ENCODE results near the gene ASH1L. TPM values are rescaled to one million over a fixed set of nuclear protein-coding genes. Genes with fewer than 3 reads are reported as not detected.
"Not testable (repeated sequence)": the region's sequence is repeated elsewhere in the genome, so short reads cannot be mapped to it uniquely, and the experiment has no call there.

The ASH1L gene
- polyA plus RNA-seq, 4 donors: 36.4 to 42.3 (median 39.2) TPM

DNA sequence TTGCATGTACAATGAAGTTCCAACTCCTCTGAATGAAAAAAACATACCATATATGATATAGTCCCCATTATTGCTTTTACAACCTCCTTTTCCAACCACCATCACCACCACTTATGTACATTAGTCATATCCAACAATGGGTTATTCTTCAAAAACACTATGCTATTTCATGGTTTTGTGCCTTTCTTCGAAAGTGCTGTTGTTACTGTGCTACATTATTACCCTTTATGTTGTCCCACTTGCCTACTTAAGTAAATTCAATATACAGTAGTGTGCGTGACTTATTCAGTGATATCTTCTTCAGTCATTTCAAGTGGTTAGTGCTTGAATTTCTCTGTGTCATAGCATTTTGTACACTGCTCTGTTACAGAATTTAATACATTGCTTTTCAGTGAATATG lies 105.3 kb downstream of the ASH1L start:
- no peak for DNase-seq (ENCODE audit: low read depth in 4 of 4, low spot score in 3 of 4)

- DNase-seq (ENCODE audit: low read depth in 4 of 4, low spot score in 3 of 4): no peak
Observed at GRCh38 chr1:155455588-155456195, 106.9 kb downstream of the ASH1L start.

GRCh38 chr1:155454096-155454495 lies 108.5 kb downstream of the ASH1L start:
- DNase-seq (ENCODE audit: low read depth in 4 of 4, low spot score in 3 of 4): no peak

DNA sequence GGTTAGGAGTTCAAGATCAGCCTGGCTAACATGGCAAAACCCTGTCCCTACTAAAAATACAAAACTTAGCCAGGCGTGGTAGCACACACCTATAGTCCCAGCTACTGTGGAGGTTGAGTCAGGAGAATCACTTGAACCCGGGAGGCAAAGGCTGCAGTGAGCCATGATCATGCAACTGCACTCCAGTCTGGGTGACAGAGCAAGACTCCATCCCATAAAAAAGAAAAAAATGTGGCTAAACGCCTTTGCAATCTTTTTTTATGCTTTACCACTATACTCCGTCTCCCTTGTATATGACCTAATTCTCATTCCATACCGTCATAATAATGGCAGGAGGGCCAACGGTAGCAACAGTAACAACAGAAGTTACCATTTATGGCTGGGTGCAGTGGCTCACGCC lies 109.5 kb downstream of the ASH1L start:
- no peak for DNase-seq (ENCODE audit: low read depth in 4 of 4, low spot score in 3 of 4)

DNA sequence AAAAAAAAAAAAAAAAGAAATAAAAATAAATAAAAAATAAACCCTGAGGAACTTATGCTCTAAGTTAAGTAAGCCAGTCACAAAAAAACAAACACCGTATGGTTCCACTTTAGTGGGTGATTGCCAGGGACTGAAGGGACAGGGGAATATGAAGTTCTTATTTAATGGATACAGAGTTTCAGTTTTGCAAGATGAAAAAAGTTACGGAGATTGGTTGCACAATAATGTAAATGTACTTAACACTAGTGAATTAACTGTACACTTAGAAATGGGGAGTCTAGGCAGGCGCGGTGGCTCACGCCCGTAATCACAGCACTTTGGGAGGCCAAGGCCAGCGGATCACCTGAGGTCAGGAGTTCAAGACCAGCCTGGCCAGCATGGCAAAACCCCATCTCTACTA lies 111.4 kb downstream of the ASH1L start:
- DNase-seq (ENCODE audit: low read depth in 4 of 4, low spot score in 3 of 4): no peak

DNA sequence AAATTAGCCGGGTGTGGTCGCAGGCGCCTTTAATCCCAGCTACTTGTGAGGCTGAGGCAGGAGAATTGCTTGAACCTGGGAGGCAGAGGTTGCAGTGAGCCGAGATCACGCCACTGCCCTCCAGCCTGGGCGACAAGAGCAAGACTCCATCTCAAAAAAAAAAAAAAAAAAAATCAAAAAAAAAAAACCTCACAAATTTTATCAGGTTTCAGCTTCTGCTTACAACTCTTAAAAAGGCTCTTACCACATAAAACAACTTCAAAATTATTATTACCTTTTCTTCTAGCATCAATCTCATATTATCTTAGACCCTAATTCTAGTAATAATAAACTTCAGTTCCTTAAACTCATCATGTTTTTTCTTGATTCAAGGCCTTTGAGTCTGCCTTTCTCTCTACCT lies 120.2 kb downstream of the ASH1L start:
- not testable (repeated sequence) for DNase-seq (ENCODE audit: low read depth in 4 of 4, low spot score in 3 of 4)

DNA sequence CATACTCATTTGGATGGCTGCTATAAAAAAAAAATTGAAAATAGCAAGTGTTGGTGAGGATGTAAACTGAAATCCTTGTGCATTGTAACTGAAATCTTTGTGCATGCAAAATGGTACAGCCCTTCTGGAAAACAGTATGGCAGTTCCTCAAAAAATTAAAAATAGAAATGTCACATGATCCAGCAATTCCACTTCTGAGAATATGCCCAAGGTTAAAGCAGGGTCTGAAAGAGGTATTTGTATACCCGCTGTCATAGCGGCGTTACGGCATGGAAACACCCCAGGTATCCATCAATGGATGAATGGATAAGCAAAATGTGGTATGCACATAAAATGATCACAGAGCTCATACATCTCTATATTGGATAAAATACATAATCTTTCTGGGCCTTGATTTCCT lies 125.2 kb downstream of the ASH1L start:
- DNase-seq (ENCODE audit: low read depth in 4 of 4, low spot score in 3 of 4): no peak

GRCh38 chr1:155433831-155434389 lies 128.7 kb downstream of the ASH1L start:
- not testable (repeated sequence) for DNase-seq (ENCODE audit: low read depth in 4 of 4, low spot score in 3 of 4)

GRCh38 chr1:155433128-155433830 lies 129.3 kb downstream of the ASH1L start:
- DNase-seq (ENCODE audit: low read depth in 4 of 4, low spot score in 3 of 4): not testable (repeated sequence)

- no peak for DNase-seq (ENCODE audit: low read depth in 4 of 4, low spot score in 3 of 4)
Observed at GRCh38 chr1:155424091-155424490, 138.5 kb downstream of the ASH1L start.

DNA sequence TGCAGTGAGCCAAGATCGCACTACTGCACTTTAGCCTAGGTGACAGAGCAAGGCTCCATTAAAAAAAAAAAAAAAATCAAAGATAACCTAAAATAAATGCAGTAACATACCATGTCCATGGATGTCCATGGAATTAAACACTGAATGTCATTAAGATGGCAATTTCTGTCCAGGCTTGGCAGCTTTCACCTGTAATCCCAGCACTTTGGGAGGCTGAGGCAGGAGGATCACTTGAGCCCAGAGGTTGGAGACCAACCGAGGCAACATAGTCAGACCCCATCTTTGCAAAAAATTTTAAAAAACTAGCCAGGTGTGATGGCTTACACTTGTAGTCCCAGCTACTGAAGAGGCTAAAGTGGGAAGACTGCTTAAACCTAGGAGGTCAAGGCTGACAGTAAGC lies 141.8 kb downstream of the ASH1L start:
- DNase-seq (ENCODE audit: low read depth in 4 of 4, low spot score in 3 of 4): no peak

DNA sequence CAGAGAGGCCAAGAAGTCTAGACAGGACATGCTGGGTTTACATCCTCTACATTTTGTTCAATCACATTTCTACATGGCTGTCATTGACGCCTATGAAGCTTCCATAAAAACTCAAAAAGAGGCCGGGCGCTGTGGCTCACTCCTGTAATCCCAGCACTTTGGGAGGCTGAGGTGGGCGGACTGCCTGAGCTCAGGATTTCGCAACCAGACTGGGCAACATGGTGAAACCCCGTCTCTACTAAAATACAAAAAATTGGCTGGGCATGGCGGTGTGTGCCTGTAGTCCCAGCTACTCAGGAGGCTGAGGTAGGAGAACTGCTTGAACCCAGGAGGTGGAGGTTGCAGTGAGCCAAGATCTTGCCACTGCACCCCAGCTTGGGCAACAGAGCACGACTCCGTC lies 150.8 kb downstream of the ASH1L start:
- not testable (repeated sequence) for DNase-seq (ENCODE audit: low read depth in 4 of 4, low spot score in 3 of 4)

GRCh38 chr1:155410931-155411330 lies 151.7 kb downstream of the ASH1L start:
- no peak for DNase-seq (ENCODE audit: low read depth in 4 of 4, low spot score in 3 of 4)

GRCh38 chr1:155396874-155397476 lies 165.6 kb downstream of the ASH1L start:
- no peak for DNase-seq (ENCODE audit: low read depth in 4 of 4, low spot score in 3 of 4)

DNA sequence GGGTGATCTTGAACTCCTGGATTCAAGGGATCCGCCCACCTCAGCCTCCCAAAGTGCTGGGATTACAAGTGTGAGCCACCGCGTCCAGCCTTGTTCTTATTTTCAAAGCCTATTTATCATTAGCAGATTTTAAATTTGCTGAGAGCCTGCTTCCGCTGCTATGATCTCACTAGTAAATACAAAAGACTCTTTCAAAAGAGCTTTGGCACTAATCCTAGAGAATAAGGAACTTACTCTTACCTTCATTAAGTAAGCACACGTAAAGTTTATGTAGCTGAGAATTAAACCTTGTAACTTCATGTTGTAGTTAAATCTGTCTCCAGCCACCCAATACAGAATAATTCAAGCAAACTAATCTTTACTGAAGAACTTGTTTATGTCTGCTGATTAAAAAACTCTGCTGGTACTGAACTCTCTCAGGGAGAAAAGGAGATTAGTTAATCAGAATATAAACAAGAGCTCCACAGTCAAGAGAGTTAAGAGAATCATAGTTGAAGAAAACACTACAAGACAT lies 169.6 kb downstream of the ASH1L start:
- DNase-seq (ENCODE audit: low read depth in 4 of 4, low spot score in 3 of 4): no peak

GRCh38 chr1:155389826-155390225 lies 172.8 kb downstream of the ASH1L start:
- no peak for DNase-seq (ENCODE audit: low read depth in 4 of 4, low spot score in 3 of 4)

DNA sequence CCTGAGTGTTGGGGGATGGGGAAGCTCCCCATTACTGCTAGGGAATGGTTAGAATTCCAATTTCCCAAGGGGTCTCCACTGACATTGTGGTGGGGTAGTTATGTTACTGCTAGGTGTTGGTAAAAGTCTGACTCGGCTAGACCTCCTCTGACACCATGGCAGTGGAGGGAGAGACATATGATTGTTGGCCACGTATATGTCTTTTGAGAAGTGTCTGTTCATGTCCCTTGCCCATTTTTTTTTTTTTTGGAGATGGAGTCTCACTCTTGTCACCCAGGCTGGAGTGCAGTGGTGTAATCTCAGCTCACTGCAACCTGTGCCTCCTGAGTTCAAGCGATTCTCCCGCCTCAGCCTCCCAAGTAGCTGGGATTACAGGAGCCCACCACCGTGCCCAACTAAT lies 176.8 kb downstream of the ASH1L start:
- DNase-seq (ENCODE audit: low read depth in 4 of 4, low spot score in 3 of 4): not testable (repeated sequence)

DNA sequence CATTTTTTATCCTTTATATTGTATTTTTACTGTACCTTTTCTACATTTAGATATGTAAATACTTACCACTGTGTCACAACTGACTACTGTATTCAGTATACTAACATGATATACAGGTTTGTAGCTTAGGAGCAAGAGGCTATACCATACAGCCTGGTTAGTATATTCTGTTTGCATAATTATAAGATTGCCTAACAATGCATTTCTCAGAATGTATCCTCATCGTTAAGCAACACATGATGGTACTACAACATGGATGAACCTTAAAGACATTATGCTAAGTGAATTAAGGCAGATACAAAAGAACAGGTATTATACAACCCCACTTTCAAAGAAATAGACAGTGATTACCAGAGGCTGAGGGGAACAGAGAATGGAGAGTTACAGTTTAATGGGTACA lies 179.2 kb downstream of the ASH1L start:
- DNase-seq (ENCODE audit: low read depth in 4 of 4, low spot score in 3 of 4): no peak

GRCh38 chr1:155379631-155380090 lies 182.9 kb downstream of the ASH1L start:
- DNase-seq (ENCODE audit: low read depth in 4 of 4, low spot score in 3 of 4): peak; percentile 32 to 52 (median 42)

GRCh38 chr1:155379180-155379579 lies 183.4 kb downstream of the ASH1L start:
- no peak for DNase-seq (ENCODE audit: low read depth in 4 of 4, low spot score in 3 of 4)

GRCh38 chr1:155360051-155360450 lies 202.6 kb downstream of the ASH1L start:
- no peak for DNase-seq (ENCODE audit: low read depth in 4 of 4, low spot score in 3 of 4)
